Activated CD4-positive, alpha-beta T cell treated with anti-CD3 and anti-CD28 coated beads, Interleukin-2, amount 50 U/mL, for 1 hour (primary cell): ENCODE measurements around the gene CTIF.

Experiments used
- DNase-seq: peaks from one replicate; pipeline ENCODE4 v3.0.0-alpha.2; 2020

The CTIF gene

GRCh38 chr18:48689548-48689947 is 150.7 kb downstream of the CTIF start:
- no peak for DNase-seq

GRCh38 chr18:48690494-48690893 is 151.7 kb downstream of the CTIF start:
- no peak for DNase-seq

GRCh38 chr18:48693006-48693405 is 154.2 kb downstream of the CTIF start:
- no peak for DNase-seq

GRCh38 chr18:48693625-48694262 is 154.9 kb downstream of the CTIF start:
- no peak for DNase-seq

GRCh38 chr18:48694295-48694694 is 155.5 kb downstream of the CTIF start:
- DNase-seq, result no peak

- DNase-seq, result no peak
Measured at GRCh38 chr18:48695671-48696070, 156.8 kb downstream of the CTIF start.

- DNase-seq, result no peak
Measured at GRCh38 chr18:48696218-48696617, 157.4 kb downstream of the CTIF start.

GRCh38 chr18:48697441-48697840 is 158.6 kb downstream of the CTIF start:
- DNase-seq, result no peak

- DNase-seq, result no peak
Measured at GRCh38 chr18:48698707-48699106, 159.9 kb downstream of the CTIF start.

GRCh38 chr18:48699761-48700160 is 160.9 kb downstream of the CTIF start:
- DNase-seq, result no peak

- DNase-seq, result no peak
Measured at GRCh38 chr18:48700446-48700845, 161.6 kb downstream of the CTIF start.

- DNase-seq, result no peak
Measured at GRCh38 chr18:48702346-48703027, 163.7 kb downstream of the CTIF start.

GRCh38 chr18:48703028-48703386 is 164.2 kb downstream of the CTIF start:
- DNase-seq, result no peak

- DNase-seq, result no peak
Measured at GRCh38 chr18:48703418-48703817, 164.6 kb downstream of the CTIF start.

- no peak for DNase-seq
Measured at GRCh38 chr18:48705043-48705442, 166.2 kb downstream of the CTIF start.

- DNase-seq, result no peak
Measured at GRCh38 chr18:48705531-48705930, 166.7 kb downstream of the CTIF start.

GRCh38 chr18:48706731-48707130 is 167.9 kb downstream of the CTIF start:
- DNase-seq, result no peak

- no peak for DNase-seq
Measured at GRCh38 chr18:48707636-48708296, 168.9 kb downstream of the CTIF start.

GRCh38 chr18:48708807-48709206 is 170.0 kb downstream of the CTIF start:
- no peak for DNase-seq

GRCh38 chr18:48709371-48710062 is 170.7 kb downstream of the CTIF start:
- no peak for DNase-seq

- DNase-seq, result peak; percentile 4
Measured at GRCh38 chr18:48711651-48712486, 173.0 kb downstream of the CTIF start.

GRCh38 chr18:48713309-48713708 is 174.5 kb downstream of the CTIF start:
- DNase-seq, result no peak

- no peak for DNase-seq
Measured at GRCh38 chr18:48714873-48715272, 176.0 kb downstream of the CTIF start.
